ENCODE data around the gene KCNK18. TPM values are rescaled to one million over a fixed set of nuclear protein-coding genes. Genes with fewer than 3 reads are reported as not detected.

KCNK18 gene
- polyA plus RNA-seq, 1 experiment = not detected

- Histone ChIP-seq H3K27me3 (ENCODE audit: control insufficient read depth, insufficient read depth, low read length) (no peaks in the 10 kb centered on the region), H3K4me3 (ENCODE audit: low read depth, low read length) (no peak overlapping the region), H3K36me3 (ENCODE audit: control insufficient read depth, insufficient read depth, low read length) (no peaks in the 10 kb centered on the region)
- no peak for DNase-seq (ENCODE audit: low read depth)
- CTCF ChIA-PET = no interaction called here
- POLR2A ChIA-PET = no interaction called here
- TF ChIP-seq CTCF (IDR thresholded peaks at IDR 0.05; ENCODE audit: insufficient read depth, low read depth, low read length) = no peak
Observed at GRCh38 chr10:117189557-117189956, 7.7 kb upstream of the KCNK18 start.

GRCh38 chr10:117198088-117198487 is 799 bp downstream of the KCNK18 start:
- CTCF ChIA-PET = interaction anchor here (1.2 to 1.6 kb wide), 2 partner anchors 30 to 401 kb away, joined by 4 to 5 read pairs; no protein-coding TSS in a partner anchor
- DNase-seq (ENCODE audit: low read depth) = no peak
- Histone ChIP-seq H3K36me3 (ENCODE audit: control insufficient read depth, insufficient read depth, low read length) (no peaks in the 10 kb centered on the region), H3K4me3 (ENCODE audit: low read depth, low read length) (no peak overlapping the region), H3K27me3 (ENCODE audit: control insufficient read depth, insufficient read depth, low read length) (no peaks in the 10 kb centered on the region)
- no peak for TF ChIP-seq CTCF (IDR thresholded peaks at IDR 0.05; ENCODE audit: insufficient read depth, low read depth, low read length)
- POLR2A ChIA-PET = no interaction called here

- no peaks in the 10 kb centered on the region for H3K27me3 ChIP-seq (ENCODE audit: control insufficient read depth, insufficient read depth, low read length)
- DNase-seq (ENCODE audit: low read depth) = no peak
- POLR2A ChIA-PET = no interaction called here
- no peak for TF ChIP-seq CTCF (IDR thresholded peaks at IDR 0.05; ENCODE audit: insufficient read depth, low read depth, low read length)
- H3K36me3 ChIP-seq (ENCODE audit: control insufficient read depth, insufficient read depth, low read length) = no peaks in the 10 kb centered on the region
- H3K4me3 ChIP-seq (ENCODE audit: low read depth, low read length) = no peak overlapping the region
- CTCF ChIA-PET = interaction anchor here (0.8 to 1.0 kb wide), 2 partner anchors 25 to 27 kb away, joined by 3 read pairs; no protein-coding TSS in a partner anchor
Observed at GRCh38 chr10:117201826-117202225, 4.5 kb downstream of the KCNK18 start.

- H3K36me3 ChIP-seq (ENCODE audit: control insufficient read depth, insufficient read depth, low read length) = no peaks in the 10 kb centered on the region
- CTCF ChIA-PET = interaction anchor here (1.4 to 1.7 kb wide), 2 partner anchors 12 to 14 kb away, joined by 3 to 8 read pairs; no protein-coding TSS in a partner anchor
- POLR2A ChIA-PET = no interaction called here
- no peak for DNase-seq (ENCODE audit: low read depth)
- H3K4me3 ChIP-seq (ENCODE audit: low read depth, low read length) = no peak overlapping the region
- H3K27me3 ChIP-seq (ENCODE audit: control insufficient read depth, insufficient read depth, low read length) = no peaks in the 10 kb centered on the region; the same call in 1 of the 2 replicates
- no peak for TF ChIP-seq CTCF (IDR thresholded peaks at IDR 0.05; ENCODE audit: insufficient read depth, low read depth, low read length)
Observed at GRCh38 chr10:117204316-117204715, 7.0 kb downstream of the KCNK18 start.

GRCh38 chr10:117212176-117212575 is 14.9 kb downstream of the KCNK18 start:
- no peak overlapping the region for H3K4me3 ChIP-seq (ENCODE audit: low read depth, low read length)
- H3K27me3 ChIP-seq (ENCODE audit: control insufficient read depth, insufficient read depth, low read length) = peaks cover 5% of the 10 kb centered on the region
- no peaks in the 10 kb centered on the region for H3K36me3 ChIP-seq (ENCODE audit: control insufficient read depth, insufficient read depth, low read length)
- no peak for DNase-seq (ENCODE audit: low read depth)
- ChIA-PET CTCF (interaction anchor here (1.2 kb wide), 1 partner anchor 108 kb away, joined by 3 read pairs; no protein-coding TSS in a partner anchor), POLR2A (no interaction called here)
- TF ChIP-seq CTCF (IDR thresholded peaks at IDR 0.05; ENCODE audit: insufficient read depth, low read depth, low read length) = no peak

Data from BJ (cell line).